Natural killer cell (primary cell): ENCODE results near the gene SMNDC1. TPM values are rescaled to one million over a fixed set of nuclear protein-coding genes. Genes with fewer than 3 reads are reported as not detected.

ENCODE experiments used
- ATAC-seq, 3 donors: fragments of 150-1000 bp in 2 of 3; fragments of 200-7000 bp in 1 of 3; cut with Tn5 transposase; 1 replicate in 1 of 3; 2 replicates in 2 of 3; pipeline ENCODE4 v1.10.0; 2021; ENCODE audit warnings: mild to moderate bottlenecking in 2 of 3, moderate library complexity in 2 of 3
- DNase-seq, 2 donors: peaks; one replicate each; pipeline versions ENCODE4 v3.0.0 to v3.0.0-alpha.2; 2013 to 2021; ENCODE audit warnings: mixed read lengths in 1 of 2
- H3K27ac ChIP-seq: one replicate; pipeline ENCODE4 v1.5.1; 2013; ENCODE audit warnings: mild to moderate bottlenecking, low read length
- H3K27me3 ChIP-seq: one replicate; pipeline ENCODE4 v1.6.1; 2013; ENCODE audit warnings: low read length; ENCODE audit not compliant: control insufficient read depth, insufficient read depth
- H3K36me3 ChIP-seq: one replicate; pipeline ENCODE4 v1.6.1; 2013; ENCODE audit warnings: low read length; ENCODE audit not compliant: control insufficient read depth, insufficient read depth
- H3K4me1 ChIP-seq: one replicate; pipeline ENCODE4 v1.6.1; 2013; ENCODE audit warnings: low read length; ENCODE audit not compliant: control insufficient read depth, insufficient read depth
- H3K4me3 ChIP-seq: one replicate; pipeline ENCODE4 v1.5.1; 2013; ENCODE audit warnings: low read length
- H3K9me3 ChIP-seq: one replicate; pipeline ENCODE4 v1.6.1; 2013; ENCODE audit warnings: low read length; ENCODE audit not compliant: control insufficient read depth, insufficient read depth
- H3K27ac Mint-ChIP-seq, 2 donors: one replicate each; pipeline ENCODE4 v1.8.0; 2022; ENCODE audit warnings: mild to moderate bottlenecking in 2 of 2, mixed read lengths in 2 of 2, moderate library complexity in 1 of 2
- H3K27me3 Mint-ChIP-seq, 2 donors: one replicate each; pipeline ENCODE4 v1.8.0; 2022; ENCODE audit warnings: low read depth in 2 of 2, mixed read lengths in 2 of 2
- H3K36me3 Mint-ChIP-seq: one replicate; pipeline ENCODE4 v1.8.0; 2022; ENCODE audit warnings: mixed read lengths
- H3K4me1 Mint-ChIP-seq, 2 donors: one replicate each; pipeline ENCODE4 v1.8.0; 2022; ENCODE audit warnings: mixed read lengths in 2 of 2
- H3K4me3 Mint-ChIP-seq: one replicate; pipeline ENCODE4 v1.8.0; 2022; ENCODE audit warnings: mild to moderate bottlenecking, moderate library complexity, mixed read lengths
- H3K9me3 Mint-ChIP-seq, 2 donors: one replicate each; pipeline ENCODE4 v1.8.0; 2022; ENCODE audit warnings: mixed read lengths in 2 of 2
- CTCF ChIP-seq: fragments of 200-600 bp; IDR thresholded peaks from one replicate; pipeline ENCODE4 v1.8.0; 2022; ENCODE audit warnings: antibody characterized with exemption
- WGBS: methylation state at CpG from one replicate; pipeline ENCODE4 v1.1.7; 2013; ENCODE audit warnings: missing lambda C conversion rate; ENCODE audit not compliant: insufficient coverage; 5-methylcytosine and 5-hydroxymethylcytosine counted together
- intact Hi-C: fragments of 100-400 bp; cut with micrococcal nuclease; formaldehyde crosslinking; loops from one replicate; pipeline ENCODE4 v1.14.2; 2022
- total RNA-seq, 4 donors: library from RNA; stranded (reverse); fragments of 120-200 nt in 1 of 4; gene quantifications; one replicate each; pipeline versions ENCODE4 v1.2.3 to v1.2.4, GENCODE V29; 2013 to 2022

The SMNDC1 gene
- total RNA-seq, 3 donors from 2014 or later (not counting 1 experiment from before 2014, with no cell fraction given): 53.3 to 56.3 (median 55.3) TPM

- WGBS: 98% methylated on average over 4 of the region's 5 CpGs
- H3K9me3 ChIP-seq: no peaks in the 10 kb centered on the region
- Mint-ChIP-seq H3K36me3 (peaks cover 6% of the 10 kb centered on the region), H3K27ac (no peak overlapping the region), H3K27me3 (peaks cover 29 to 53% of the 10 kb centered on the region in 2 donors), H3K9me3 (no peaks in the 10 kb centered on the region), H3K4me1 (peaks cover 16 to 17% of the 10 kb centered on the region in 2 donors), H3K4me3 (no peak overlapping the region)
- DNase-seq (no peak), ATAC-seq (no peak)
- H3K27me3 ChIP-seq: peaks cover 12% of the 10 kb centered on the region
- TF ChIP-seq CTCF: no peak
- peaks cover 3% of the 10 kb centered on the region for H3K4me1 ChIP-seq
- intact Hi-C loops: loop anchor here (5.0 to 10.0 kb wide), 2 partner anchors 69 to 302 kb away; partner anchors contain the start of gene MXI1
- no peak overlapping the region for H3K4me3 ChIP-seq
- no peak overlapping the region for H3K27ac ChIP-seq
- no peaks in the 10 kb centered on the region for H3K36me3 ChIP-seq
These were observed 28.1 kb downstream of the SMNDC1 start for GRCh38 chr10:110276603-110277002.

GRCh38 chr10:110275128-110275729 lies 29.5 kb downstream of the SMNDC1 start:
- Mint-ChIP-seq H3K4me3 (no peak overlapping the region), H3K9me3 (no peaks in the 10 kb centered on the region), H3K4me1 (peaks cover 16 to 17% of the 10 kb centered on the region in 2 donors), H3K27me3 (peaks cover 33 to 53% of the 10 kb centered on the region in 2 donors), H3K27ac (no peak overlapping the region), H3K36me3 (no peaks in the 10 kb centered on the region)
- no peaks in the 10 kb centered on the region for H3K36me3 ChIP-seq
- WGBS: 58% methylated on average over 2 of the region's 2 CpGs
- no peak for ATAC-seq
- H3K27ac ChIP-seq: no peak overlapping the region
- intact Hi-C loops: loop anchor here (5.0 to 10.0 kb wide), 2 partner anchors 68 to 300 kb away; partner anchors contain the start of gene MXI1
- DNase-seq: peak in 1 of 2 donors; percentile 43
- no peaks in the 10 kb centered on the region for H3K9me3 ChIP-seq
- TF ChIP-seq CTCF: no peak
- peaks cover 12% of the 10 kb centered on the region for H3K27me3 ChIP-seq
- peaks cover 3% of the 10 kb centered on the region for H3K4me1 ChIP-seq
- no peak overlapping the region for H3K4me3 ChIP-seq

DNA sequence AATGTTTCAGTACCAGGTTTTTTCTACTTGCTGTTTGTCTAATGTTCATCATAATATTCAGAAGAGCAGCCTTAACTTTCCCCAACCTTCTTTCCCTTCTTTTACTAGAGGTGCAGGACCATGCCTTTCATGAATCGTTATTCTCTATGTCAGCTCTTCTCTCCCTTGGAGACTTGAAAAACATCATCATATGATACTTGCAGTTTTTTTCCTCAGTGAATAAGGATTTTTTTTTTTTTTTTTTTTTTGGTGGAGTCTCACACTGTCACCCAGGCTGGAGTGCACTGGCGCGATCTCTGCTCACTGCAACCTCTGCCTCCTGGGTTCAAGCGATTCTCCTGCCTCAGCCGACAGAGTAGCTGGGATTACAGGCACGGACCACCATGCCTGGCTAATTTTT lies 30.1 kb downstream of the SMNDC1 start:
- no peaks in the 10 kb centered on the region for H3K9me3 ChIP-seq
- 96% methylated on average over 6 of the region's 6 CpGs for WGBS
- H3K27ac Mint-ChIP-seq: no peak overlapping the region
- DNase-seq: no peak
- H3K4me1 Mint-ChIP-seq: peaks cover 19 to 21% of the 10 kb centered on the region in 2 donors
- H3K27ac ChIP-seq: no peak overlapping the region
- H3K27me3 ChIP-seq: peaks cover 12% of the 10 kb centered on the region
- no peak for ATAC-seq
- H3K4me1 ChIP-seq: peaks cover 3% of the 10 kb centered on the region
- no peak overlapping the region for H3K4me3 Mint-ChIP-seq
- no peaks in the 10 kb centered on the region for H3K36me3 ChIP-seq
- no peaks in the 10 kb centered on the region for H3K36me3 Mint-ChIP-seq
- no peak overlapping the region for H3K4me3 ChIP-seq
- peaks cover 33 to 53% of the 10 kb centered on the region in 2 donors for H3K27me3 Mint-ChIP-seq
- intact Hi-C loops: loop anchor here (5.0 to 10.0 kb wide), 2 partner anchors 67 to 300 kb away; partner anchors contain the start of gene MXI1
- H3K9me3 Mint-ChIP-seq: no peaks in the 10 kb centered on the region
- no peak for TF ChIP-seq CTCF
